K562 (cell line): ENCODE measurements around the gene NUBPL. TPM values are rescaled to one million over a fixed set of nuclear protein-coding genes. Genes with fewer than 3 reads are reported as not detected.

Experiments
- ATAC-seq: fragments of 200-7000 bp; cut with Tn5 transposase; 3 replicates; pipeline ENCODE4 v1.9.1; 2020; ENCODE audit warnings: moderate library complexity
- BruUV-seq: library from RNA; stranded (reverse); fragments of 400-500 nt; replicated peaks from 2 replicates; lab custom pipeline; 2021; lab: Mats Ljungman, UMichigan
- CTCF ChIA-PET: fragments of 300-600 bp; formaldehyde crosslinking; extraction: SDS; loops from one replicate; lab custom pipeline; 2021; ENCODE audit warnings: low intra/inter-chr PET ratio; lab: Yijun Ruan, JAX
- POLR2A ChIA-PET: fragments of 300-600, 350-650 bp; sonication (Branson Sonifier 250); formaldehyde crosslinking; extraction: SDS; loops from one replicate; lab custom pipeline; 2021; ENCODE audit warnings: antibody characterized with exemption, inconsistent platforms; lab: Yijun Ruan, JAX
- DNase-seq, 4 experiments: peaks; one replicate each; pipeline versions ENCODE4 v3.0.0 to v3.0.0-alpha.2; 2011 to 2018; ENCODE audit warnings: low spot score in 3 of 4, mixed read lengths in 3 of 4; ENCODE audit errors: extremely low read depth in 1 of 4
- FAIRE-seq: peaks from 2 replicates; lab custom pipeline; 2011; peaks lifted over from hg19 to GRCh38; lab: Jason Lieb, UNC
- H2AFZ ChIP-seq: 2 replicates; pipeline ENCODE4 v1.6.0; 2011; ENCODE audit warnings: low read depth, low read length, control low read depth, inconsistent platforms
- H3K27ac ChIP-seq: fragments of 200-600 bp; 3 replicates; pipeline ENCODE4 v1.8.0; 2011; ENCODE audit warnings: low read depth, mild to moderate bottlenecking, control low read depth, inconsistent platforms, low read length, moderate library complexity, mixed read lengths; ENCODE audit errors: extremely low read depth
- H3K27me3 ChIP-seq, 2 experiments: fragments of 300-600 bp in 1 of 2; 2 replicates in 1 of 2; 3 replicates in 1 of 2; pipeline versions ENCODE4 v1.6.0 to v1.8.0; 2011; ENCODE audit warnings: inconsistent platforms in 2 of 2, low read length in 2 of 2, mild to moderate bottlenecking in 1 of 2, mixed read lengths in 1 of 2, moderate library complexity in 1 of 2; ENCODE audit not compliant: control insufficient read depth in 2 of 2, insufficient read depth in 2 of 2
- H3K36me3 ChIP-seq: fragments of 300-600 bp; 3 replicates; pipeline ENCODE4 v1.8.0; 2011; ENCODE audit warnings: mild to moderate bottlenecking, low read length, inconsistent platforms; ENCODE audit not compliant: control insufficient read depth, insufficient read depth
- H3K4me1 ChIP-seq, 2 experiments: fragments of 200-600 bp in 1 of 2; replicated peaks in 1 of 2; 2 replicates in 1 of 2; 3 replicates in 1 of 2; pipeline versions ENCODE4 v1.5.1 to v1.8.0; 2011; ENCODE audit warnings: inconsistent platforms in 2 of 2, low read length in 2 of 2, mild to moderate bottlenecking in 1 of 2, mixed read lengths in 1 of 2, moderate library complexity in 1 of 2; ENCODE audit not compliant: control insufficient read depth in 2 of 2, insufficient read depth in 2 of 2
- H3K4me2 ChIP-seq: 2 replicates; pipeline ENCODE4 v1.6.1; 2011; ENCODE audit warnings: low read length, control low read depth, inconsistent platforms, mixed read lengths; ENCODE audit not compliant: insufficient read depth
- H3K4me3 ChIP-seq: fragments of 200-600 bp; sonication (generic), shearing (Covaris generic); 2 replicates; pipeline ENCODE4 v1.5.1; 2016; ENCODE audit warnings: control low read depth, inconsistent platforms
- H3K79me2 ChIP-seq: fragments of 200-600 bp; 3 replicates; pipeline ENCODE4 v1.8.0; 2011; ENCODE audit warnings: low read length, inconsistent platforms; ENCODE audit not compliant: control insufficient read depth, insufficient read depth
- H3K9ac ChIP-seq, 2 experiments: 2 replicates each; pipeline versions ENCODE4 v1.6.0 to v1.6.1; 2011; ENCODE audit warnings: low read depth in 2 of 2, low read length in 2 of 2, control low read depth in 1 of 2, inconsistent platforms in 1 of 2, mild to moderate bottlenecking in 1 of 2, mixed read lengths in 1 of 2; ENCODE audit not compliant: insufficient read depth in 1 of 2
- H3K9me1 ChIP-seq: one replicate; pipeline ENCODE4 v1.6.0; 2011; ENCODE audit warnings: inconsistent platforms, mild to moderate bottlenecking, low read length, moderate library complexity; ENCODE audit not compliant: control insufficient read depth, insufficient read depth
- H3K9me3 ChIP-seq: replicated peaks from 2 replicates; pipeline ENCODE4 v1.5.1; 2011; ENCODE audit warnings: low read depth, low read length, inconsistent platforms; ENCODE audit not compliant: control insufficient read depth, insufficient read depth
- H4K20me1 ChIP-seq: replicated peaks from 2 replicates; pipeline ENCODE4 v1.6.1; 2011; ENCODE audit warnings: low read length, inconsistent platforms, mixed read lengths; ENCODE audit not compliant: control insufficient read depth, insufficient read depth
- DPF2 ChIP-seq: fragments of 450-650 bp; IDR thresholded peaks from 2 replicates; pipeline ENCODE4 v1.6.1; 2016
- GTF2E2 ChIP-seq: fragments of 200-800 bp; sonication (Bioruptor generic); IDR thresholded peaks from 2 replicates; pipeline ENCODE4 v1.6.1; 2016; ENCODE audit warnings: missing genetic modification characterization, missing compliant biosample characterization
- IFI16 ChIP-seq: fragments of 250-450 bp; sonication (Bioruptor Pico); IDR thresholded peaks from 2 replicates; pipeline ENCODE4 v2.1.2; 2022; ENCODE audit warnings: mild to moderate bottlenecking, inconsistent platforms
- PCBP1 ChIP-seq: fragments of 200-400 bp; formaldehyde crosslinking; IDR thresholded peaks from 2 replicates; pipeline ENCODE4 v1.6.1; 2018; ENCODE audit warnings: mild to moderate bottlenecking, low read depth, low read length; ENCODE audit not compliant: poor library complexity, severe bottlenecking
- PHTF2 ChIP-seq: fragments of 250-450 bp; sonication (Bioruptor Pico); IDR thresholded peaks from 2 replicates; pipeline ENCODE4 v1.5.0; 2021; ENCODE audit warnings: mild to moderate bottlenecking
- PTRF ChIP-seq: fragments of 450-650 bp; IDR thresholded peaks from 2 replicates; pipeline ENCODE4 v1.6.1; 2016; ENCODE audit warnings: mild to moderate bottlenecking, missing genetic modification characterization, missing compliant biosample characterization
- SMAD4 ChIP-seq: fragments of 250-450 bp; sonication (Bioruptor Pico); conservative IDR thresholded peaks from 2 replicates; pipeline ENCODE4 v1.8.0; 2021; ENCODE audit warnings: inconsistent platforms, mild to moderate bottlenecking, moderate library complexity
- SMARCE1 ChIP-seq: fragments of 450-650 bp; IDR thresholded peaks from 2 replicates; pipeline ENCODE4 v1.7.1; 2016; ENCODE audit warnings: mild to moderate bottlenecking
- TSC22D4 ChIP-seq: fragments of 450-650 bp; IDR thresholded peaks from 2 replicates; pipeline ENCODE4 v1.6.1; 2016; ENCODE audit warnings: missing genetic modification characterization, missing biosample characterization, control low read depth
- XRCC5 ChIP-seq: fragments of 200-400 bp; formaldehyde crosslinking; IDR thresholded peaks from 2 replicates; pipeline ENCODE4 v1.6.1; 2017; ENCODE audit warnings: low read depth, mild to moderate bottlenecking, low read length
- ZFP30 ChIP-seq: fragments of 250-450 bp; sonication (Bioruptor Pico); IDR thresholded peaks from 2 replicates; pipeline ENCODE4 v1.8.0; 2022; ENCODE audit warnings: moderate library complexity, mild to moderate bottlenecking, inconsistent platforms, borderline replicate concordance
- ZNF449 ChIP-seq: fragments of 250-450 bp; sonication (Bioruptor Pico); IDR thresholded peaks from 2 replicates; pipeline ENCODE4 v1.8.0; 2022; ENCODE audit warnings: moderate library complexity, mild to moderate bottlenecking, inconsistent platforms
- in situ Hi-C: fragments of 300-500 bp; cut with MboI; formaldehyde crosslinking; loops from 4 replicates; pipeline ENCODE4 v1.15.0; 2018; ENCODE audit warnings: inconsistent platforms, mixed read lengths
- intact Hi-C: fragments of 100-400 bp; cut with micrococcal nuclease; formaldehyde crosslinking; loops from 2 replicates; pipeline ENCODE4 v1.14.2; 2022
- polyA plus RNA-seq, 8 experiments: library from polyadenylated mRNA; depleted of rRNA in 4 of 8; stranded (reverse) in 5 of 8; unstranded in 3 of 8; fragments of >200 nt; fragmentation: Nextera tagmentation in 2 of 8; fragmentation: Illumina TruSeq in 1 of 8; extraction: Ambion mirVana in 2 of 8; extraction: Trizol in 1 of 8; gene quantifications; 2 replicates each; pipeline versions ENCODE4 v1.2.1 to v1.2.3, GENCODE V29; 2011 to 2014; ENCODE audit warnings: inconsistent platforms in 1 of 8, missing spikeins in 1 of 8
- total RNA-seq, 7 experiments: library from RNA; depleted of rRNA in 6 of 7; stranded (reverse); fragments of >200 nt in 6 of 7; fragmentation: Illumina TruSeq in 2 of 7; extraction: Trizol in 2 of 7; gene quantifications; 2 replicates each; pipeline versions ENCODE4 v1.2.1 to v1.2.3, GENCODE V29; 2011 to 2021; ENCODE audit warnings: low replicate concordance in 1 of 7
- TF ChIP-seq, protein P1 (sequence below): fragments of 250-450 bp; sonication (Bioruptor Pico); IDR thresholded peaks from 2 replicates; pipeline ENCODE4 v1.4.0; 2020; ENCODE audit warnings: borderline replicate concordance

NUBPL gene
- total and polyA plus RNA-seq, 9 of the 15 experiments (the other 6 are each of a cell fraction or from before 2014, with no cell fraction given) = 3.2 to 8.7 (median 6.1) TPM

DNA sequence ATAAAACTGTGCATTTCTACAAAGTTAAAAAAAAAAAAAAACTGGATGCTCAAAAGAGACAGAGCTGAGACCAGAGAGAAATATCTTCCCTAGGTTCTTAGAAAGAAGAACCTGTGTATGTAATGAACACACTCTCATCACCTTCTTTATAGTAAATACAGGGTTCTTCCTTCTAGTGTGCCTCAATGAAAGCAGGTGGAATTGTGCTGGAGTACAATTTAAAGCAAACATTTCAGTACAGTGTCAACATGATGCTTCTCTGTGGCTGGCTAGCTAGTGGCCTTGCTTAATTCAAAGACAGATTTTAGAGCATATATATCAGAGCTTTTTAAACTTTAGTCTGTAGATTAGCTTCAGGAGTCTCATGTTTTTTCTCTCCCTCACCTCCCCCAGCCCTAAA, 266.1 kb downstream of the NUBPL start:
- BruUV-seq = no TSS peak
- no peaks in the 10 kb centered on the region; a peak in 1 of 5 replicates for H3K4me1 ChIP-seq
- CTCF ChIA-PET = interaction anchor here (0.7 kb wide), 1 partner anchor 62 kb away, joined by 4 read pairs; no protein-coding TSS in a partner anchor
- POLR2A ChIA-PET = no interaction called here
- H3K27me3 ChIP-seq = no peaks in the 10 kb centered on the region
- ATAC-seq (no peak), FAIRE-seq (no peak), DNase-seq (no peak)
- H2AFZ ChIP-seq = no peak overlapping the region
- no peak overlapping the region for H3K4me3 ChIP-seq
- H3K9ac ChIP-seq = no peak overlapping the region
- no peak overlapping the region for H3K27ac ChIP-seq
- intact Hi-C loops (no loop called here), in situ Hi-C loops (no loop called here)
- H3K9me1 ChIP-seq = no peaks in the 10 kb centered on the region
- no peaks in the 10 kb centered on the region for H3K9me3 ChIP-seq
- H3K79me2 ChIP-seq = no peaks in the 10 kb centered on the region
- no peaks in the 10 kb centered on the region for H4K20me1 ChIP-seq
- TF ChIP-seq PCBP1 (no peak), ZNF449 (CRISPR knock-in tag) (no peak), DPF2 (no peak), ZFP30 (CRISPR knock-in tag) (no peak), SMAD4 (CRISPR knock-in tag) (no peak), XRCC5 (no peak), TSC22D4 (tag) (no peak), PHTF2 (CRISPR knock-in tag) (no peak), IFI16 (CRISPR knock-in tag) (no peak), SMARCE1 (no peak), GTF2E2 (tag) (no peak), PTRF (tag) (no peak)
- TF ChIP-seq, protein P1, sequence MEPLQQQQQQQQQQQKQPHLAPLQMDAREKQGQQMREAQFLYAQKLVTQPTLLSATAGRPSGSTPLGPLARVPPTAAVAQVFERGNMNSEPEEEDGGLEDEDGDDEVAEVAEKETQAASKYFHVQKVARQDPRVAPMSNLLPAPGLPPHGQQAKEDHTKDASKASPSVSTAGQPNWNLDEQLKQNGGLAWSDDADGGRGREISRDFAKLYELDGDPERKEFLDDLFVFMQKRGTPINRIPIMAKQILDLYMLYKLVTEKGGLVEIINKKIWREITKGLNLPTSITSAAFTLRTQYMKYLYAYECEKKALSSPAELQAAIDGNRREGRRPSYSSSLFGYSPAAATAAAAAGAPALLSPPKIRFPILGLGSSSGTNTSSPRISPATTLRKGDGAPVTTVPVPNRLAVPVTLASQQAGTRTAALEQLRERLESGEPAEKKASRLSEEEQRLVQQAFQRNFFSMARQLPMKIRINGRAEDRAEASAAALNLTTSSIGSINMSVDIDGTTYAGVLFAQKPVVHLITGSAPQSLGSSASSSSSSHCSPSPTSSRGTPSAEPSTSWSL (CRISPR knock-in tag) = no peak
- no peak overlapping the region for H3K4me2 ChIP-seq
- no peaks in the 10 kb centered on the region for H3K36me3 ChIP-seq
